Measurements from ENCODE around the gene WDR48.

DNA sequence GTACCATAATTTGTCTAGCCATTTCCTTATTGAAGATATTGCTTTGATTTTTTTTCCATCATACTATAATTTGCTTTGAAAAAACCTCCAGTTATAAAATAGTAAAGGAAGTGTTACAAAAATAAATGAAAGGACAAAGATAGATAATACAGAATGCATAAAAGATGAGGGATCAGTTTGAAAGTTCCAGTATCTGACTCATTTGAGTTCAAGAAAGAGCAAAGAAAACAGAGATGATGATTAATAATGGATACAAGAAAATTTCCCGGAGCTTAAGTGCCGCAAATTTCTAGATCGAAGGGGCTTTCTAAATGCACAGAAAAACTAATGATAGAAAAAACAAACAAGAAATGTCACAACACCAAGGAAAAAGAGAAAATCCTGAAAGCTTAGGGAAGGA lies 4.3 kb downstream of the WDR48 start:
- TF ChIP-seq CTCF (IDR thresholded peaks at IDR 0.05; ENCODE audit: borderline replicate concordance, extremely low read depth, low read length, poor library complexity, severe bottlenecking) (no peak), EZH2 (IDR thresholded peaks at IDR 0.05; ENCODE audit: borderline replicate concordance, low read depth, low read length, severe bottlenecking) (no peak)
